ENCODE measurements around the gene LCN1. TPM values are rescaled to one million over a fixed set of nuclear protein-coding genes. Genes with fewer than 3 reads are reported as not detected.

Gene LCN1
- total RNA-seq, 1 donor from 2014 or later: not detected

DNA sequence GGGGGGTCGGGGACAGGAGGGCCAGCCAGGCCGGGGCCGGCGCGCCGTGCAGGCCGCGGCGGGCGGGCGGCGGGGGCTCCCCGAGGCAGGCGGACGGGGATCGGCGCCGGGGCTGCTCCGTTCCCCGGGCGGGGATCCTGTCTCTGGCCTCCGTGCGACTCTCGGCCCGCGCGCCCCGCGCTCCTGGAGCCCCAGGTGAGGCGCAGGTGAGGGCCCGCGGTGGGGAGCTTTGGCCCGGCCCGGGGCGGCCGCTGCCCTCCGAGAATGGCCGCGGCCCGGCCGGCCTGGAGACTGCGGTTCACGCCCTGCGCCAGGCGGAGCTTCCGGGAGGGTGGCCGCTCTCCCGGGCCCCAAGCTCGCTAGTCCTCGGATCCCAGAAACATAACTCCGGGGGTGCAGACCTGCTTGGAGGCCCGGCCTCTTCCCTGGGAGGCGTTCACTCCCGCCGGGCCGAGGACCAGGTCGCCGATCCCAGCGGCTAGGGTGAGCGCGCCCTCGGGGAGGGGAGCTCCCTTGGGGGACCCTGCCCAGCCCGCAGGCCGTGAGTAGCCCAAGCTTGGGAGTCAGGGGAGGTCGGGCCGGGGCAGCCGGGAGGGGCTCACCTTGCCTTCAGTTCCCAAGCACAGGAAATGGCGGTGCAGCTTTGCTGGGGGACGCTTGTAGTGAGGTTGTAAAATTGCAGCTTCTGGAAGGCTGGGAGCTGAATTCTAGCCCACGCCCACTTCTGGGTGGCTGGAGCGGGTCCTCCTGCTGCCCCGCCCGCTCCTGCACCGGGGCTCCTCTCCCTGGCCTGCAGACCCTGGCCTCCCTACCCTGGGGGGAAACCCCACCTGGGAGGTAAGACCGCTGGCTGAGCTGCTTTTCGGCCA, 40.9 kb upstream of the LCN1 start:
- H3K36me3 Mint-ChIP-seq (ENCODE audit: low read depth, unreplicated experiment): peaks cover 10% of the 10 kb centered on the region
- peaks cover 10% of the 10 kb centered on the region for H3K27me3 Mint-ChIP-seq (ENCODE audit: unreplicated experiment)
- TF ChIP-seq, protein P1, sequence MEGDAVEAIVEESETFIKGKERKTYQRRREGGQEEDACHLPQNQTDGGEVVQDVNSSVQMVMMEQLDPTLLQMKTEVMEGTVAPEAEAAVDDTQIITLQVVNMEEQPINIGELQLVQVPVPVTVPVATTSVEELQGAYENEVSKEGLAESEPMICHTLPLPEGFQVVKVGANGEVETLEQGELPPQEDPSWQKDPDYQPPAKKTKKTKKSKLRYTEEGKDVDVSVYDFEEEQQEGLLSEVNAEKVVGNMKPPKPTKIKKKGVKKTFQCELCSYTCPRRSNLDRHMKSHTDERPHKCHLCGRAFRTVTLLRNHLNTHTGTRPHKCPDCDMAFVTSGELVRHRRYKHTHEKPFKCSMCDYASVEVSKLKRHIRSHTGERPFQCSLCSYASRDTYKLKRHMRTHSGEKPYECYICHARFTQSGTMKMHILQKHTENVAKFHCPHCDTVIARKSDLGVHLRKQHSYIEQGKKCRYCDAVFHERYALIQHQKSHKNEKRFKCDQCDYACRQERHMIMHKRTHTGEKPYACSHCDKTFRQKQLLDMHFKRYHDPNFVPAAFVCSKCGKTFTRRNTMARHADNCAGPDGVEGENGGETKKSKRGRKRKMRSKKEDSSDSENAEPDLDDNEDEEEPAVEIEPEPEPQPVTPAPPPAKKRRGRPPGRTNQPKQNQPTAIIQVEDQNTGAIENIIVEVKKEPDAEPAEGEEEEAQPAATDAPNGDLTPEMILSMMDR (IDR thresholded peaks at IDR 0.05; ENCODE audit: unreplicated experiment): no peak
- H3K4me1 Mint-ChIP-seq (ENCODE audit: unreplicated experiment): no peaks in the 10 kb centered on the region
- no peak overlapping the region for H3K27ac Mint-ChIP-seq (ENCODE audit: unreplicated experiment)
- peak overlapping the region; percentile 85 for H3K4me3 Mint-ChIP-seq (ENCODE audit: unreplicated experiment)
- DNase-seq (ENCODE audit: low spot score): peak; percentile 42
- no peaks in the 10 kb centered on the region for H3K9me3 Mint-ChIP-seq (ENCODE audit: unreplicated experiment)

DNA sequence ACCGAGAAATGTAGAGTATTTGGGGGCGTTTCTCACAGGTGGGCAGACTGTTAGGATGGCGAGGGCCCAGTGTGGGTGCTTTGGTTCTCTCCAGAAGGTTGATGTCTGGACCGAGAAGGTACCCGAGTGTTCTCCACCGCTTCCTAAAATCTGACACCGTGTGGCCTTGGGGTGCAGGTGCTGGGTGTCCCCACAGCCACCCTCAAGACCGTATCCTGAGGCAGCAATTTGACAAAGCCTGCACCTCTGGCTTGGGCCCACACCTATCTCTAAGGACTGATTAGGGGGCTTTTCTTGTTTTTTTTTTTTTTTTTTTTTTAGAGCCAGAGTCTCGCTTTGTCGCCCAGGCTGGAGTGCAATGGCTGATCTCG, 40.3 kb upstream of the LCN1 start:
- DNase-seq (ENCODE audit: low spot score): no peak
- Mint-ChIP-seq H3K36me3 (ENCODE audit: low read depth, unreplicated experiment) (peaks cover 13% of the 10 kb centered on the region), H3K27ac (ENCODE audit: unreplicated experiment) (no peak overlapping the region), H3K4me1 (ENCODE audit: unreplicated experiment) (no peaks in the 10 kb centered on the region), H3K9me3 (ENCODE audit: unreplicated experiment) (no peaks in the 10 kb centered on the region), H3K4me3 (ENCODE audit: unreplicated experiment) (peak overlapping the region; percentile 85), H3K27me3 (ENCODE audit: unreplicated experiment) (peaks cover 12% of the 10 kb centered on the region)
- TF ChIP-seq, protein P1 (IDR thresholded peaks at IDR 0.05; ENCODE audit: unreplicated experiment): no peak

DNA sequence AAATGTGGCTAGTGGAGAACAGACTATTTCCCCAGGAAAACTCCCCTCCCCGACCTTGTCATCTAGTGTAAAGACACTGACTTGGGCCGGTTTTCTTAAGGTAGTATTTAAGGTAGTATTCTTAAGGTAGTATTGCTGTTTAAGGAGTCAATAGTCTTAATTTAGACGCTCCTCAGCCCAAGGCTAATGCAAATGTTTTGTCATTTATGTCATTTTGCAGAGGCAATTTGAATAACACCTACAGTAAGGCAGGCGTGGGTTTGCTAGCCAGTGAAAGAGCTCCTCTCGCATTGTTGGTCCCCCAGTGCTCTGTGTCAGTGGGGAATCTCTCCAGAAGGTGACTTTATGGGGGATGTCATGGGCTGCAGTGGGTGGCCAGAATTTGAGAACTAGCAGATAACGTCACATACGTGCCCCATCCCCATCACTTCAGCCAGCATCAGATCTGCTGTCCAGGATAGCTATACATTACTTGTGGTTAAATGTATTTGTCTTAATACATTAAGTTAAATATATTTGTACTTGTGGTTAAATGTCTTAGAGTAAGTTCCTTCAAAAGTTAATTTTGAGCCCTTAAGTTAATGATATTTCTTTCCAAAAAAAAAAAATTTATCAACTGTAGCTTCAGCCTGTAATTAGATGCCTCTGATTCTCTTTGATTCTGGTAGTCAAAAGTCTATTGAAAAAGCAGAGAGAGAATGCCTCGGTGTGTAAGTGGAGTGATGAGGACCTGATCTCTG, 39.1 kb upstream of the LCN1 start:
- H3K9me3 Mint-ChIP-seq (ENCODE audit: unreplicated experiment): no peaks in the 10 kb centered on the region
- peaks cover 13% of the 10 kb centered on the region for H3K36me3 Mint-ChIP-seq (ENCODE audit: low read depth, unreplicated experiment)
- peaks cover 12% of the 10 kb centered on the region for H3K27me3 Mint-ChIP-seq (ENCODE audit: unreplicated experiment)
- no peaks in the 10 kb centered on the region for H3K4me1 Mint-ChIP-seq (ENCODE audit: unreplicated experiment)
- DNase-seq (ENCODE audit: low spot score): no peak
- H3K27ac Mint-ChIP-seq (ENCODE audit: unreplicated experiment): no peak overlapping the region
- peak overlapping the region; percentile 42 for H3K4me3 Mint-ChIP-seq (ENCODE audit: unreplicated experiment)
- TF ChIP-seq, protein P1 (IDR thresholded peaks at IDR 0.05; ENCODE audit: unreplicated experiment): no peak

DNA sequence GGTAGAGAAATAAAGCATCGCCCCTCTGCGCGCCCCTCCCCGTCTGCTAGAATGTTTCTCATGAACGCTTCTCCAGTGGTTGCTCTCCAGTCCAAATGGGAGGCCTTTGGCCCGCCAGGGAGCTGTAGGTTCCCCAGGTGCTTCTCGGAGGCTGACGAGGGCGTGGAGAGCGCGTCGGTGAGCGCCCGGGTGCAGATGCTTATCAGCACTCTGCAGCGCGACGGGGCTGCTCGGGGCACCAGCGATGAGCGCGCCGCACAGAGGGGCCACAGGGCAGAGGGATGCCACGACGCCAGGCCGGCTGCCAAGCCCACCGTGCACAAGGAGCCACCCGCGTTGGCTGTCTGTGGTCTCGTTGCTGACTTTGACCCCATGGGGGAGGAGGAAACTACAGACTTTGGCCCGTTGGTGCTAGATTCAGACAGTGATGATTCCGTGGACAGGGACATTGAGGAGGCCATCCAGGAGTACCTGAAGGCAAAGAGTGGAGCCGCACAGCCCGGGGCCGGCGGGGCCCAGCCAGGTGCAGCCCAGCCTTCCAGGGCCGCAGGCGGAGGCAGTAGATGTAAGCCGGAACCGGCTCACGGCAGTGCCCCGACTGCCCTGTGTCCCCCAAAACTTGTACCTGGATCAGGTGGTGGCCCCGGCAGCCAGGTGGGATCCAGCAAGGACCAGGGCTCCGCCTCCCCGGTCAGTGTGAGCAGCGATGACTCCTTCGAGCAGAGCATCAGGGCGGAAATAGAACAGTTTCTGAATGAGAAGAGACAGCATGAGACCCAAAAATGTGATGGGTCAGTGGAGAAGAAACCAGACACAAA, 36.6 kb upstream of the LCN1 start:
- Mint-ChIP-seq H3K27me3 (ENCODE audit: unreplicated experiment) (peaks cover 4% of the 10 kb centered on the region), H3K27ac (ENCODE audit: unreplicated experiment) (no peak overlapping the region), H3K9me3 (ENCODE audit: unreplicated experiment) (no peaks in the 10 kb centered on the region), H3K36me3 (ENCODE audit: low read depth, unreplicated experiment) (peaks cover 13% of the 10 kb centered on the region), H3K4me3 (ENCODE audit: unreplicated experiment) (no peak overlapping the region), H3K4me1 (ENCODE audit: unreplicated experiment) (no peaks in the 10 kb centered on the region)
- DNase-seq (ENCODE audit: low spot score): no peak
- TF ChIP-seq, protein P1 (IDR thresholded peaks at IDR 0.05; ENCODE audit: unreplicated experiment): no peak

All from endothelial cell (in vitro differentiated cells).